Prostate gland (tissue), 2 donors: ENCODE data around the gene BIN1. TPM values are rescaled to one million over a fixed set of nuclear protein-coding genes. Genes with fewer than 3 reads are reported as not detected.

Experiments
- DNase-seq: peaks from one replicate; pipeline ENCODE4 v3.0.0-alpha.2; 2019; ENCODE audit warnings: low spot score
- H3K27ac ChIP-seq, 2 donors: fragments of 200-600 bp; sonication (generic); 2 replicates each; pipeline ENCODE4 v1.5.1; 2017 to 2019
- H3K27me3 ChIP-seq: fragments of 200-600 bp; sonication (generic); replicated peaks from 2 replicates; pipeline ENCODE4 v1.5.1; 2019; ENCODE audit not compliant: insufficient read depth
- H3K36me3 ChIP-seq, 2 donors: fragments of 200-600 bp; sonication (generic); 1 replicate in 1 of 2; 2 replicates in 1 of 2; pipeline versions ENCODE4 v1.5.1 to v1.8.1; 2017 to 2019
- H3K4me1 ChIP-seq: fragments of 200-600 bp; sonication (generic); replicated peaks from 2 replicates; pipeline ENCODE4 v1.5.1; 2019
- H3K4me3 ChIP-seq, 2 donors: fragments of 200-600 bp; sonication (generic); 2 replicates each; pipeline ENCODE4 v1.5.1; 2017 to 2019
- H3K9me3 ChIP-seq: fragments of 200-600 bp; sonication (generic); 2 replicates; pipeline ENCODE4 v1.5.1; 2017
- POLR2A ChIP-seq: fragments of 450-650 bp; IDR thresholded peaks from one replicate; pipeline ENCODE4 v1.6.1; 2016; ENCODE audit warnings: antibody characterized with exemption, mild to moderate bottlenecking
- POLR2AphosphoS5 ChIP-seq: sonication (generic); formaldehyde crosslinking; IDR thresholded peaks from one replicate; pipeline ENCODE4 v1.6.1; 2017; ENCODE audit warnings: antibody characterized with exemption
- WGBS: methylation state at CpG from one replicate; pipeline ENCODE4 v1.1.5; 2018; 5-methylcytosine and 5-hydroxymethylcytosine counted together
- intact Hi-C: fragments of 100-400 bp; cut with DNase I; formaldehyde crosslinking; loops from one replicate; pipeline ENCODE4 v1.14.2; 2022
- total RNA-seq, 2 donors: library from RNA; depleted of rRNA; stranded (reverse); fragments of >200 nt; gene quantifications; one replicate each; pipeline ENCODE4 v1.1.0, GENCODE V29; 2016
- TF ChIP-seq, protein P1 (sequence below), 4 experiments: fragments of 200-600 bp in 2 of 4; fragments of 450-650 bp in 2 of 4; sonication (generic) in 2 of 4; IDR thresholded peaks; 1 replicate in 3 of 4; 2 replicates in 1 of 4; pipeline ENCODE4 v1.5.1; 2016 to 2019; ENCODE audit warnings: antibody characterized with exemption in 4 of 4, mild to moderate bottlenecking in 2 of 4, moderate library complexity in 2 of 4

Gene BIN1
- total RNA-seq, 2 donors from 2014 or later = 65.6 to 70.1 TPM

DNA sequence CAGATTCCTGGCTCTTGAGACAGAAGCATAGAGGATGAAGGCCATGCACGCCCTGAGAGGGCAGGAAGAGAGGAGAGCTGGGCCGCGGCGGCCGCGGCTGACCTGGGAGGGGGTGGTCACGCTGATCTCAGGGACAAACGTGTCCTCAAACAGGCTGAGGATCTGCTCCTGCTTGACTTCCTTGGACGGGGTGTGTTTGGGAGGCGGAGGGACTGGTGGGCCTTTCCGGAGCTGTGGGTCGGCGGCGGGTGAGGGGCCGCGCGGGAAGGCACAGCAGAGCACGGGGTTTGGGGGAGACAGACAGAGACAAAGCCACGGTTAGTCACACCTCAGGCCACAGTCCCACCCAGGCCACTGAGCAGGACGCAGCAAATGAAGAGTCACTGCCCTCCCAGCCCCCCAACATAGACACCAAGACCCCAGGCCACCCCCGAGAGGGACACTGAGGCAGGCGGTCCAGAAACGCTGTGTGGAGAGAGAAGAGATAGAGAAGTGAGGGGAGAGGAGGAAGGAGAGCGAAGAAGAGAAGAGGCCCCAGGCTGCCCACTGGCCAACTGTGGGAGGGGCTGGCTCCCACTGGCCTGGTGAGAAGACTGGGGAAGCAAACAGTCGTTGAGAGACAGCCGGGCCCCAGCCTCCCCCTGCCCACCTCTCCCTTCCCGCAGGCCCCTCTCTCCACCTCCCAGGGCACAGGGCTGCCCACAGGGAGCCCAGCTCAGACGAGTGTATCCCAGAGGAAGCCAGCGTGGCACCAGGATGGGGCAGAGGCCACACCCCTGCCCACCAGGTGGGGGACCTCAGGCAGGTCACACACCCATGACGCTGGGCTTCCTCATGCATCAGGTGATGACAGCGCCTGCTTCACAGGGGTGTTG is 49.3 kb downstream of the BIN1 start:
- WGBS = 86% methylated on average over 31 of the region's 31 CpGs

DNA sequence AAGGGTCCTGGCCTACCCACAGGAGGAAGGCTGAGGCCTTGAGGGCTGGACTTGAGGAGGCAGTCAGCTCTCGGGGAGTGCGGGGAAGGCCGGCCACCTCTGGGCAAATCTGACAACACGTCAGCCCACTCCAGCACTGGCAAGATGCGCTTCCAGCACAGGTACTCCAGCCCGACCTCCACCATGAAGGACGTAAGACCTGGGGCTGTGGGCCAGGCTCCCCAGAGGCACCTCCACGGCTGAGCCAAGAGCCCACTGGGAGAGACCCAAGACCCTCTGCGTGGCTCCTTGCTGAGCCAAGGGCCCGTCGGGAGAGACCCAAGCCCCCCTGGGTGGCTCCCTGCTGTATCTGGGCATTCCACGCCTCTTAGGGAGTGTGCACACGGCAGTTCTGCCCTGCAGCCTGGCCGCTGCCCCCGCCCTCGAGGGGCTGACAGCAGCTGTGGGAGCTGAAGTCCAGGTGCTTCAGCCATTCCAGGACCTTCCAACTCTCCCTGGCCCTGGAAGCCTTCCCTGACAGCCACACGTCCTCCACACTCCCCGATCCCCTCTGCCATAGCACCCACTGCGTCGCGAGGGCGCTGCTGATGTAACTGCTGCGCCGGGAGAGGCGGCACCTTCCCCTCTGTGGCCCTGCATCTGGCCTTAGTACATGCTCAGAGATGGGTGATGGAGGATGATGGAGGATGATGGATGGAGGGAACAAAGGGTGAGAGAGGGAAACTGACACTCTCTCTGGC is 50.2 kb downstream of the BIN1 start:
- H3K9me3 ChIP-seq = no peaks in the 10 kb centered on the region
- peaks cover 0 to 6% of the 10 kb centered on the region in 2 donors for H3K36me3 ChIP-seq
- no peak for TF ChIP-seq POLR2AphosphoS5
- TF ChIP-seq, protein P1, sequence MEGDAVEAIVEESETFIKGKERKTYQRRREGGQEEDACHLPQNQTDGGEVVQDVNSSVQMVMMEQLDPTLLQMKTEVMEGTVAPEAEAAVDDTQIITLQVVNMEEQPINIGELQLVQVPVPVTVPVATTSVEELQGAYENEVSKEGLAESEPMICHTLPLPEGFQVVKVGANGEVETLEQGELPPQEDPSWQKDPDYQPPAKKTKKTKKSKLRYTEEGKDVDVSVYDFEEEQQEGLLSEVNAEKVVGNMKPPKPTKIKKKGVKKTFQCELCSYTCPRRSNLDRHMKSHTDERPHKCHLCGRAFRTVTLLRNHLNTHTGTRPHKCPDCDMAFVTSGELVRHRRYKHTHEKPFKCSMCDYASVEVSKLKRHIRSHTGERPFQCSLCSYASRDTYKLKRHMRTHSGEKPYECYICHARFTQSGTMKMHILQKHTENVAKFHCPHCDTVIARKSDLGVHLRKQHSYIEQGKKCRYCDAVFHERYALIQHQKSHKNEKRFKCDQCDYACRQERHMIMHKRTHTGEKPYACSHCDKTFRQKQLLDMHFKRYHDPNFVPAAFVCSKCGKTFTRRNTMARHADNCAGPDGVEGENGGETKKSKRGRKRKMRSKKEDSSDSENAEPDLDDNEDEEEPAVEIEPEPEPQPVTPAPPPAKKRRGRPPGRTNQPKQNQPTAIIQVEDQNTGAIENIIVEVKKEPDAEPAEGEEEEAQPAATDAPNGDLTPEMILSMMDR (IDR thresholded peaks at IDR 0.05) = no peak
- no peak for TF ChIP-seq POLR2A
- H3K4me1 ChIP-seq = no peaks in the 10 kb centered on the region
- 92% methylated on average over 25 of the region's 25 CpGs for WGBS
- no peak overlapping the region for H3K4me3 ChIP-seq
- H3K27ac ChIP-seq = no peak overlapping the region
- no peaks in the 10 kb centered on the region for H3K27me3 ChIP-seq
- no peak for DNase-seq
- intact Hi-C loops = no loop called here

More for the DNA sequence above, 49.3 kb downstream of the BIN1 start:
- Histone ChIP-seq H3K9me3 (no peaks in the 10 kb centered on the region), H3K4me1 (no peaks in the 10 kb centered on the region), H3K27ac (no peak overlapping the region), H3K27me3 (no peaks in the 10 kb centered on the region), H3K36me3 (peaks cover 0 to 6% of the 10 kb centered on the region in 2 donors), H3K4me3 (no peak overlapping the region)
- intact Hi-C loops = no loop called here
- TF ChIP-seq, protein P1 (IDR thresholded peaks at IDR 0.05) = no peak
- TF ChIP-seq POLR2AphosphoS5 (no peak), POLR2A (no peak)
- DNase-seq = no peak

DNA sequence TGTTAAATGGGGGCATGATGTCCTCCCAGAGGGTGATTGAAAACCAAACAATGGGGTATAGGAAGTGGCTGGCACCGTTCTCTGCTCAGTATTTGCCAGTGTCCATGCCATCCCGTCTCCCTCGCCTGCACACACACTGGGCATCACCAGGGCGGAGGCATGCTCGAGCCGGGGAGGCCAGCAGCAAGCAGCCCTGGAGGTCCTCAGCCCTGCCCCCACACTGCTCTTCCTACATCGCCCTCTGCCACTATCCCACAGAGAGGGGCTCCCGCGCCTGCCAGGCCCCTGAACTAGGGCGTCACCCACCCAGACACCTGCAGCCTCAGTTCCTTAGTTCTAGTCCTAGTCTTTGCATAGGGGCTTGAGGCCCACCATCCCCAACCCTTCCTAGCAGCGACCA is 50.9 kb downstream of the BIN1 start:
- no peak for DNase-seq
- Histone ChIP-seq H3K9me3 (no peaks in the 10 kb centered on the region), H3K36me3 (peaks cover 0 to 6% of the 10 kb centered on the region in 2 donors), H3K4me1 (no peaks in the 10 kb centered on the region), H3K27me3 (no peaks in the 10 kb centered on the region), H3K4me3 (no peak overlapping the region), H3K27ac (no peak overlapping the region)
- WGBS = 93% methylated on average over 9 of the region's 11 CpGs
- intact Hi-C loops = no loop called here
- TF ChIP-seq POLR2AphosphoS5 = no peak
- TF ChIP-seq POLR2A = no peak
- TF ChIP-seq, protein P1 (IDR thresholded peaks at IDR 0.05) = no peak

DNA sequence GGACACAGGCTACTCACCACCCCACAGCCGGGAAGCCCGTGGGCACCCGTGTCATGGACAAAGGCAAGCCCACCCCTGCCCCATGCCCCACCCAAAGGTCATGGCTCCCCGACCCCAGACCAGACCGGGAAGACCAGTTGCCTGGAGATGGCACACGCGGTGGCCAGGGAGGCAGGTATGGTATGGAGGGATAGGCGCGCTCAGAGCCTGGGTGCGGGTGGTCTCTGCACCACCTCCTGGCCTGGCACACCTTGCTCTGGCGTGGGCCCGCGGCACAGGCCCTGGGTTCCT is 51.2 kb downstream of the BIN1 start:
- TF ChIP-seq POLR2A = no peak
- TF ChIP-seq, protein P1 (IDR thresholded peaks at IDR 0.05) = no peak
- TF ChIP-seq POLR2AphosphoS5 = no peak
- DNase-seq = no peak
- no peaks in the 10 kb centered on the region for H3K4me1 ChIP-seq
- no peak overlapping the region for H3K27ac ChIP-seq
- no peaks in the 10 kb centered on the region for H3K9me3 ChIP-seq
- no peak overlapping the region for H3K4me3 ChIP-seq
- H3K36me3 ChIP-seq = peaks cover 0 to 6% of the 10 kb centered on the region in 2 donors
- intact Hi-C loops = no loop called here
- WGBS = 88% methylated on average over 13 of the region's 13 CpGs
- H3K27me3 ChIP-seq = no peaks in the 10 kb centered on the region
